Natural killer cell treated with Interleukin-12 subunit alpha and Interleukin-12 subunit beta and Interleukin-15 and Interleukin-18, amount 100 ng/mL, for 72 hours (primary cell): ENCODE results near the gene TAF6L. TPM values are rescaled to one million over a fixed set of nuclear protein-coding genes. Genes with fewer than 3 reads are reported as not detected.
A peak's percentile ranks its signal among the peaks of the same experiment; 100 is the strongest.
"Not testable (repeated sequence)": the region's sequence is repeated elsewhere in the genome, so short reads cannot be mapped to it uniquely, and the experiment has no call there.

Experiments
- ATAC-seq, 2 donors: fragments of 150-1000 bp; cut with Tn5 transposase in 1 of 2; sonication (Bioruptor Pico), chemical (Tn5 transposase) in 1 of 2; 2 replicates each; pipeline ENCODE4 v1.10.0; 2021
- DNase-seq: peaks from one replicate; pipeline ENCODE4 v3.0.0; 2022; ENCODE audit warnings: low spot score
- H3K27ac Mint-ChIP-seq, 2 donors: 1 replicate in 1 of 2; 2 replicates in 1 of 2; pipeline ENCODE4 v1.8.0; 2022; ENCODE audit warnings: mixed read lengths in 2 of 2, mild to moderate bottlenecking in 1 of 2, moderate library complexity in 1 of 2
- H3K27me3 Mint-ChIP-seq, 2 donors: 1 replicate in 1 of 2; 2 replicates in 1 of 2; pipeline ENCODE4 v1.8.0; 2022; ENCODE audit warnings: mixed read lengths in 2 of 2
- H3K36me3 Mint-ChIP-seq: one replicate; pipeline ENCODE4 v1.8.0; 2022; ENCODE audit warnings: mixed read lengths
- H3K4me1 Mint-ChIP-seq, 2 donors: 1 replicate in 1 of 2; 2 replicates in 1 of 2; pipeline ENCODE4 v1.8.0; 2022; ENCODE audit warnings: low read depth in 2 of 2, mixed read lengths in 2 of 2, mild to moderate bottlenecking in 1 of 2
- H3K4me3 Mint-ChIP-seq: one replicate; pipeline ENCODE4 v1.8.0; 2022; ENCODE audit warnings: mixed read lengths
- H3K9me3 Mint-ChIP-seq: 2 replicates; pipeline ENCODE4 v1.8.0; 2022; ENCODE audit warnings: mixed read lengths
- total RNA-seq, 2 donors: library from RNA; stranded (reverse); gene quantifications; one replicate each; pipeline ENCODE4 v1.2.3, GENCODE V29; 2022

The TAF6L gene
- total RNA-seq, 2 donors from 2014 or later, result 13.9 to 34.1 TPM

DNA sequence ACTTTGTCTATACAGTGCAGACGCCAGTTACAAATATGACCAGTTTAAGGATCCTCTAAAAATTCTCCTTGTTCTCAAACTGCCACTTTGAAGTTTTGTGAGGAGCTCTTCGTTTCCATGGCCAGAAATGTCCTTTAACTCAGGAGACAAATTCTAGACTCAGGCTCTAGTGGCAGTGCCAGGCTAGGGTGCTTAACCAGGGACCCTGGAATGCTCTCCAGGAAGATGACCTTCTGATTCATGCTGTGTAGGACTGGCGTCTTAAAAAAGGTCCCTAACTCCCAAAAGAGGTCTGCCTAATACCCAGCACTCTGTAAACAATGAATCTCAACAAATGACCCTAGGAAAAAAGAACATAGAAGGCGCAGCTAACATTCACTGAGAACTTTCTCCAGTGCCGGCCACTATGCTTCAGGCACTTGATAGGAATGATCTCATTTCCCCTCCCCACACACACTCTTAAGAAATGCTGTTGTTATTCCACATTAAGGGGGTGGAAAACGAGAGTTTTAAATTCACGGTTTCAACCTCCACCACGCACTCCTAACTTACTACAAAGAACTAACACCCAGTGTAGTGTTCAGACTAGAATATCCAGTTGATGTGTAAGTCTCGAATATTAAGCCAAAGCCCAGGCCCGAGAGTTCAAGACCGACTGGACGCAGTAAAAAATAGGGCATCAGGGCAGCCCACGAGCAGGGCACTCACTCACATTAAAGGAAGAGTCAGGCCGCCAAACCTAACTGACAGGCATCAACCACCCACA lies 33.3 kb downstream of the TAF6L start:
- Mint-ChIP-seq H3K27me3 (no peaks in the 10 kb centered on the region), H3K4me1 (peaks cover 42 to 45% of the 10 kb centered on the region in 2 donors), H3K36me3 (peaks cover 25% of the 10 kb centered on the region), H3K9me3 (no peaks in the 10 kb centered on the region), H3K4me3 (peak overlapping the region; percentile 95), H3K27ac (peak overlapping the region; percentile 94 to 97)
- DNase-seq, result no peak
- no peak for ATAC-seq

DNA sequence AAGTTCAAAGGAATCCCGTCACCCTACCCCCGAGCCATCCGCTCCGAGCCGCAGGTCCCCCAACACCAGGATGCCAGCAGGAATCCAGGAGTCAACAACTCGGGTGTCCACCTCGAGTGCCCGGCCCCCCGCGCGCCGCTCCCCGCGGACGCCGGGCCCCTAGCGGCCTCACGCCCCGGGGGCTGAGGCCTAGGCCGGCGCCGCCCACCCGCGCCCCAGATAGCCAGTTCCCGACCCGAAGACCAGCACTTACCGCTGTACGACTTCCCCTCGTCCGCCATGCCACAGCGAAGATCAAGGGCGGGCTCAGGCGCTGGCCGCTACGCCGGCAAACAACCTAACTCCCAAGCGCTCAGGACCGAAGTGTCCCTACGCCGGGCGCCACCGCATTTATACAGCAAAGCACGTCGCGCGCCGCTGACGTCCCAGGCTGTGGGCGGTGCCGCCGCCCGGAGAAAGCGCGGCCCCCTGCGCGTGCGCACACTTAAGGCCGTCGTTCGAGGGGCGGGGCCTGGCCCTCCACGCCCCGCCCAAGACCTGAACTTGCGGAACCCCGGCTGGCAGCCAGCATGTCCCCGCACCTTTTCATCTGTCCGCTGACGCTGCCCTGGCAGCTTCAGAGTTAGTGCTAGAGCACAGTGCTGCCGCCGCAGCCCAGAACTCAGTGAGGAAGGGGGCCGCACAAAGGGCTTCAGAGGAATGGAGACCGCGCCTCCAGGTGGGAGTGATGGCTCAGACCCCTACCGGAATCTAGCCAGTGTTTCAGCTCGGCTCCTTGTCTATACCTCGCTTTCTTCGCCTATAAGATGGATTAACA lies 34.1 kb downstream of the TAF6L start, which contains the start of gene NXF1:
TSS of gene NXF1 (minus strand) at position 365 of the 817 bp plus-strand sequence. CDS start at position 281, 84 bp downstream.
- Mint-ChIP-seq H3K4me1 (peaks cover 42 to 45% of the 10 kb centered on the region in 2 donors), H3K27ac (peak within 1 kb of the TSS; percentile 94 to 97), H3K9me3 (no peaks in the 10 kb centered on the region), H3K27me3 (no peaks in the 10 kb centered on the region), H3K4me3 (peak within 1 kb of the TSS; percentile 95), H3K36me3 (peaks cover 21% of the 10 kb centered on the region)
- ATAC-seq, result peak; percentile 92
- DNase-seq, result peak; percentile 96

DNA sequence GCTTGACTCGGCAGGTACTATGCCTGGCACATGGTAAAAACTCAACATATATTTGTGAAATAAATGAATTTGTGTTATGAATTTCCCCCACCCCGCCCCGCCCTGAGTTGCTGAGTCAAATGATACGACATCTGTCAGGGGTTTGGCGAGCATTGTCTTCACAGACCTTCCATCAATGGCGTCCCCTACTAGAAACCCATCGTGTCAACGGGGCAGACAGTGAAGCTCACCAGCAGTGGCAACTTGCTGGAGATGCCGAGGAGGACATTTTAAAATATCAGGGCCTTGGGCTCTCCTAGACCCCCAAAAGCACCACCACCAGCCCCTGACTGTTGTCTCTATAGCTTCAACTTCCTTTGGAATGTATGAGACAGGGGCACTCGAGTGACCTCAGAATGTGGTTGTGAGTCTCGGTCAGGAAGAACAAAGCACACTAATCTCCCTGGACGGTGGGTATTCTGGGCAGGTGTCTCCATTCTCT lies 34.8 kb downstream of the TAF6L start:
- Mint-ChIP-seq H3K27me3 (no peaks in the 10 kb centered on the region), H3K9me3 (no peaks in the 10 kb centered on the region), H3K4me3 (peak overlapping the region; percentile 95), H3K4me1 (peaks cover 42% of the 10 kb centered on the region in 2 donors), H3K27ac (peak overlapping the region; percentile 94 to 97), H3K36me3 (peaks cover 19% of the 10 kb centered on the region)
- ATAC-seq, result no peak
- no peak for DNase-seq

DNA sequence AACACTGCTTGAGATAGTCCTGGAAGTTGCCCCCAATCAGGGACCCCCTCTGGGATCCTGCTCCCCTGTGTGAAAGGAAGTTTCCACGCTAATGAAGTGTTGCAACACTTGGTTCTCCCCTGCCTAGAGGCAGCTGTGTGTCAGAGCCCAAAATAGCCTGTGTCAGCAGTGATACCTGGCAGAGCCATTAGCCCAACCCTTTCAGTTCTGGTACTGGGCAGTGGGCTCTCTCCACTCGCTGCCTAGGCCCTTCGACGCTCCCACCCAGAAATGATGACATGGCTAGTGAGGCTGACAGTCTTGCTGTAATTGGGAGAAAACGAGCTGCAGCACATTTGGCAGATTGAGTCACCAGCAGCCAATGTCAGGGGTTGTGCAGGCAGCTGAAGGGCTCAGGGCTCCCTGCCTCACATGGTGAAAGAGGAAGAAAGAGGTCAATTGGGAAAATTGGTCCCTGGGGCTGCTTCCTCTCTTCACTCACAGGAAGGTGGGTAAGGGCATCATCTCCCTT lies 35.5 kb downstream of the TAF6L start:
- ATAC-seq (no peak), DNase-seq (no peak)
- Mint-ChIP-seq H3K4me3 (peak overlapping the region; percentile 95), H3K27ac (peak overlapping the region; percentile 94 to 97), H3K4me1 (peaks cover 35 to 36% of the 10 kb centered on the region in 2 donors), H3K27me3 (no peaks in the 10 kb centered on the region), H3K36me3 (peaks cover 12% of the 10 kb centered on the region), H3K9me3 (no peaks in the 10 kb centered on the region)

DNA sequence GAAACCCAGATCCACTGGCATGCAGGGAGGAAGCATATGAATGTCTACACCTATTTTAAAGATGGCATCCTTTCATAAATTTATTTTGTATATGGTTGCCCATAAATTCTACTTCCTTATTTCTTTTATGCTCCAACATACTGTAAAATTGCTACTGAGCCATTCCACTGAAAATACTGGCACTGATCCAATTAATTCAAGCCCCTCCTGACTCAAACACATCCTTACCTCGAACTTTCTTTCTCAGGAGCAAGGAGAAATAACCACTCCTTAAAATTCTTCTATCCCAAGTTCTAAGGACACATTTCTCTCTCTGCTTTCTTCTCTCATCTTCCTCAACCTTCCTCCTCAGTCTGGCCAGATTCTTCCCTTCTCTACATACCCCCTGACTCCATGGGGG lies 39.6 kb downstream of the TAF6L start:
- no peak for ATAC-seq
- peaks cover 7 to 13% of the 10 kb centered on the region in 2 donors for H3K4me1 Mint-ChIP-seq
- no peaks in the 10 kb centered on the region for H3K36me3 Mint-ChIP-seq
- H3K27me3 Mint-ChIP-seq, result no peaks in the 10 kb centered on the region
- H3K4me3 Mint-ChIP-seq, result no peak overlapping the region
- H3K9me3 Mint-ChIP-seq, result no peaks in the 10 kb centered on the region
- DNase-seq, result no peak
- peak overlapping the region in 1 of 2 donors; percentile 7 for H3K27ac Mint-ChIP-seq

DNA sequence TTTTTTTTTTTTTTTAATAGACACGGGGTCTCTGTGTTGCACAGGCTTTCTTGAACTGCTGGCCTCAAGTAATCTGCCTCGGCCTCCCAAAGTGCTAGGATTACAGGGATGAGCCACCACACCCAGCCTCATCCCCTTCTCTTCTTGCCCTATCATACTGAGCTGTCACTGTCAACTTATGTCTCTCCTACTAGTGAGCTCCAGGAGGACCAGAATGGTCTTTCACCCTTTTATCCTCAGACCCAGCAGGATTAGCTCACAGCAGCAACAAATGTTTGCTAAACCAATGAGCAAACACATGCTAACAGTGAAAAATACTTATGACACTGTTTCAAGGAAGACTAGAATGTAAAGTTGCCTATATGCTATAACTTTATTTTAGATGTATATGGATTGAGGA lies 40.5 kb downstream of the TAF6L start:
- no peaks in the 10 kb centered on the region for H3K36me3 Mint-ChIP-seq
- H3K27ac Mint-ChIP-seq, result peak overlapping the region in 1 of 2 donors; percentile 7

DNA sequence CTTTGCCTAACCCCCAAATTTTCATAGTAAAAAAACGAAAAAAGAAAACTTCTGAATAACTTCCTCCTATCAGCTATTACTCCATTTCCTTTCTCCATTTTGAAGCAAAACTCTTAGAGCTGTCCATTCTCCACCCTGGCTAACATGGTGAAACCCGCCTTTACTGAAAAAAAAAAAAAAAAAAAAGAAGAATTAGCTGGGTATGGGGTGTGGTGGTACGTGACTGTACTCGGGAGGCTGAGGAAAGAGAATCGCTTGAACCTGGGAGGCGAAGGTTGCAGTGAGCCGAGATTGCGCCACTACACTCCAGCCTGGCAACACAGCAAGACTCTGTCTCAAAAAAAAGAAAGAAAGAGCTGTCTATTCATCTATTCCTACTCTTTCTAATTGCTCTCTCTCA lies 45.4 kb downstream of the TAF6L start:
- DNase-seq (no peak), ATAC-seq (no peak)
- Mint-ChIP-seq H3K36me3 (peaks cover 11% of the 10 kb centered on the region), H3K4me3 (no peak overlapping the region), H3K27me3 (no peaks in the 10 kb centered on the region), H3K4me1 (peaks cover 0 to 4% of the 10 kb centered on the region in 2 donors), H3K9me3 (no peaks in the 10 kb centered on the region), H3K27ac (no peak overlapping the region)

More for the DNA sequence above, 40.5 kb downstream of the TAF6L start:
- Mint-ChIP-seq H3K4me3 (no peak overlapping the region), H3K9me3 (no peaks in the 10 kb centered on the region), H3K27me3 (no peaks in the 10 kb centered on the region), H3K4me1 (peaks cover 1 to 5% of the 10 kb centered on the region in 2 donors)
- ATAC-seq, result no peak
- DNase-seq, result no peak

DNA sequence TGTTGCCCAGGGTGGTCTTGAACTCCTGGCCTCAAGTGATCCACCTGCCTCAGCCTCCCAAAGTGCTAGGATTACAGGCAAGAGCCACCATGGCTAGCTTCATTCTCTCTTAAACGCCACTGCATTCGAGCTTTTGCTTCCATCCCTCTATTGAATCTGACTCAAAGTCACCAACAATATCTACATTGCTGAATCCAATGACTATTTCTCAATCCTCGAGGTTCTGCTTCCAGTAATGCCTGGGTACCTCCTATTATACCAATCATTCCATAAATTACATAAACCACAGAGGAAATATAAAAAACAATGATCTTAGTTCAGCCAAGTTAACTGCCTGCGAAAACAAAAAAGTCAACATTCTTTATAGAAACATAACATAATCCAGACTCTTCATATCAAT lies 45.9 kb downstream of the TAF6L start:
- H3K9me3 Mint-ChIP-seq, result no peaks in the 10 kb centered on the region
- ATAC-seq, result no peak

DNA sequence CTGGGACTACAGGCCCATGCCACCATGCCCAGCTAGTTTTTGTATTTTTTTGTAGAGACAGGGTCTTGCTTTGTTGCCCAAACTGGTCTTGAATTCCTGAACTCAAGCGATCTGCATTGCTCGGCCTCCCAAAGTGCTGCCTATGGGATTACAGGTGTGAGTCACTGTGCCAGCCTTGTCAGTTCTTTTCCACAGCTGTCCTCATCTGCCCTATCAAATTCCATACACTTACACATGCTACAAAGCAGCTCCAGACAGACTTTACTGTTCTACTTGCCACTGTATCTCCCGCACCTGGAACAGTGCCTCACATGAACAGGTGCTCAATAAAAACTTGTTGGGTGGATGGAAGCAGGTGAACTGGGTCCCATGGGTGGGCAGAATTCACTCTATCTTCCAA lies 52.5 kb downstream of the TAF6L start:
- DNase-seq (no peak), ATAC-seq (no peak)
- Mint-ChIP-seq H3K27ac (peak overlapping the region in 1 of 2 donors; percentile 79), H3K4me1 (peaks cover 0 to 8% of the 10 kb centered on the region in 2 donors), H3K36me3 (peaks cover 31% of the 10 kb centered on the region), H3K4me3 (no peak overlapping the region), H3K27me3 (no peaks in the 10 kb centered on the region), H3K9me3 (no peaks in the 10 kb centered on the region)

More for the DNA sequence above, 45.9 kb downstream of the TAF6L start:
- Mint-ChIP-seq H3K27me3 (no peaks in the 10 kb centered on the region), H3K27ac (no peak overlapping the region), H3K36me3 (peaks cover 11% of the 10 kb centered on the region), H3K4me3 (no peak overlapping the region), H3K4me1 (peaks cover 0 to 4% of the 10 kb centered on the region in 2 donors)
- no peak for DNase-seq

DNA sequence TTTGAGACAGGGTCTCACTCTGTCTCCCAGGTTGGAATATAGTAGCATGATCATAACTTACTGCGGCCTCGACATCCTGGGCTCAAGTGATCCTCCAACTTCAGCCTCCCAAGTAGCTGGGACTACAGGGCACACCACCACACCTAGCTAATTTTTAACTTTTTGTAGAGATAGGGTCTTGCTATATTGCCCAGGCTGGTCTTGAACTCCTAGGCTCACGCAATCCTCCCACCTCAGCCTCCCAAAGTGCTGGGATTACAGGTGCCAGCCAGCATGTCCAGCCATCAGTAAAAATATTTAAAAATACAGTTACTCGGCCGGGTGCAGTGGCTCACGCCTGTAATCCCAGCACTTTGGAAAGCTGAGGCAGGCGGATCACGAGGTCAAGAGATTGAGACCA lies 56.9 kb downstream of the TAF6L start:
- H3K9me3 Mint-ChIP-seq, DNase-seq, H3K4me3 Mint-ChIP-seq, ATAC-seq, H3K27me3 Mint-ChIP-seq, H3K27ac Mint-ChIP-seq: not testable (repeated sequence)
- peaks cover 15% of the 10 kb centered on the region for H3K36me3 Mint-ChIP-seq
- peaks cover 17 to 29% of the 10 kb centered on the region in 2 donors for H3K4me1 Mint-ChIP-seq

DNA sequence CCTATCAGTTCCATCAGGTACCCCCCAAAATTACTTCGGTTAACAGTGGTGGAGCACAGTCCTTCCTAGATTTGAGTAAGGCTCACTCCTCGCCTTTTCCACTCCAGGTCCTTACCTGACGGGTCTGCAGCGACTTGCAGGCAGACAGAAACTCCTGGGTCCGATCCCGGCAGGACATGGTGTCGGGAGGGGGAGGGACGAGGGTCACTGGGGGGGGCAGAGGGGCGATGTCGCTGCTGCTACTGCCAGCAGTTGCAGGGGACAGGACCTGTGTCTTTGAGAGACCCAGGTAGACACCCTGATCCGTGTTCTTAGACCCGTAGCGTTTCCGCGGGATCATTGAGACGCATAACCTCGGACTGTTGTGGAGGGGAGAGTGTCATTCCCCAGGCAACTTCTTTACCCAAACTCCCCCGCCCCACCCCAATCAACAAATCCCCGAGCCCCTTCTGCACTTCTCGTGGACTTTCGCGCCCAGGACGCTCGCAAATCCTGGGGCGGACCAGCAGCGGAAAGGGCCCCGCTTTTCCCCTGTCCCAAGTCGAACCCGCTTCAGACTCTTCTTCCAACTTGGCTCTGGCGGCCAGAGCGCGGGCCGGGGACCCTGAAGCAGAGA lies 59.8 kb downstream of the TAF6L start:
- DNase-seq, result no peak

DNA sequence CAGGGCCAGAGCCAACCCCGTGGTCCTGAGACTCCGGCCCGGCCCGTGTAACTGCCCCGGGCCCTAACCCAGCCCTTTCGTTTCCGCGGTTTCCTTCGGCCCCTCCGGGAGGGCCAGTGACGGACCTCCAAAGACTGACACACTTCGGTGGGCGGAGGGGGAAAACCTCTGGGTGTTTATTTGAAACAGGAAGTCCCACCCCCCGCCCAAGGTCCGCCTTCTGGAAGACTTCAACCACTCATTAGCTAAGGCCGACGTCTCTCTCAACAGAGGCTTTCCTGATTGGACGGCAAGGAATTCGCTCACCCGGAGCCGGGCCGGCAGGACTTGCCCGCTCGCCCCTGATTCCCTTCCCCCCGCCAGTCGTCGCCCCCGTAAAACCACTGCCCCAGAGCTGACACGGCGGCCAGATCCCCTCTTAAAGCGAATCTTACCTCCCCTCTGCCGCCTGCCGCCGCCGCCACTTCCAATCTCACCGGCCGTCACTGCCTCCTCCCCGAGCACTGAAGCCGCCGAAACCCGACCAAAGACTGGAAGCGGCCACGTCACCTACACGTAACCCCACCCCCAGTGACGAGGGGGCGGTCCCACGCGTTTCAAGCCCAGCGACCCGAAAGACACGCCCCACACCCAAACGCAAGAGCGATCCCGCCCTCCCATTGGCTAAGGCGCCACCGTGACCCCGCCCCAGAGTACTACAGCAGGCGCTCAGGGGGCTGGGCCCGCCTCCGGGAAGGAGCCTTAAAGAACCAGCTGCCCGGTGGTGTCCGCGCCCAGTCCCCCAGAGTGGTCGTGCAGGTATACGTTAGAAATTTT lies 60.5 kb downstream of the TAF6L start, which contains the start of gene STX5:
TSS of gene STX5 (minus strand) at position 532 of the 816 bp plus-strand sequence. CDS start 808 bp downstream, outside the sequence.
- DNase-seq (peak; percentile 99), ATAC-seq (peak; percentile 96 to 98)
- Mint-ChIP-seq H3K9me3 (no peaks in the 10 kb centered on the region), H3K27me3 (no peaks in the 10 kb centered on the region), H3K4me3 (peak within 1 kb of the TSS; percentile 94), H3K36me3 (peaks cover 5% of the 10 kb centered on the region), H3K4me1 (peaks cover 24 to 40% of the 10 kb centered on the region in 2 donors), H3K27ac (peak within 1 kb of the TSS; percentile 94 to 95)

More for the DNA sequence above, 59.8 kb downstream of the TAF6L start:
- Mint-ChIP-seq H3K4me1 (peaks cover 24 to 35% of the 10 kb centered on the region in 2 donors), H3K27me3 (no peaks in the 10 kb centered on the region), H3K27ac (peak overlapping the region; percentile 94 to 95), H3K4me3 (peak overlapping the region; percentile 94), H3K36me3 (peaks cover 5% of the 10 kb centered on the region), H3K9me3 (no peaks in the 10 kb centered on the region)
- no peak for ATAC-seq
